ENCODE results near the gene C20orf202.
A peak's percentile ranks its signal among the peaks of the same experiment; 100 is the strongest.

The C20orf202 gene

GRCh38 chr20:1184638-1185315 lies 18.5 kb upstream of the C20orf202 start, which contains the start of gene TMEM74B:
TMEM74B (minus strand) TSS chr20:1184981; CDS start chr20:1183801, 1,180 bp downstream.
- DNase-seq (ENCODE audit: low read depth in 2 of 2): no peak

GRCh38 chr20:1185316-1185741 lies 17.9 kb upstream of the C20orf202 start:
- DNase-seq (ENCODE audit: low read depth in 2 of 2): no peak

GRCh38 chr20:1185790-1186334 lies 17.4 kb upstream of the C20orf202 start:
- peak; percentile 27 to 49 for DNase-seq (ENCODE audit: low read depth in 2 of 2)

- DNase-seq (ENCODE audit: low read depth in 2 of 2): no peak
Observed at GRCh38 chr20:1186367-1186991, 16.8 kb upstream of the C20orf202 start.

GRCh38 chr20:1187605-1188171 lies 15.6 kb upstream of the C20orf202 start:
- no peak for DNase-seq (ENCODE audit: low read depth in 2 of 2)

GRCh38 chr20:1188347-1188746 lies 14.9 kb upstream of the C20orf202 start:
- no peak for DNase-seq (ENCODE audit: low read depth in 2 of 2)

GRCh38 chr20:1189827-1190226 lies 13.4 kb upstream of the C20orf202 start:
- no peak for DNase-seq (ENCODE audit: low read depth in 2 of 2)

GRCh38 chr20:1190847-1191246 lies 12.4 kb upstream of the C20orf202 start:
- DNase-seq (ENCODE audit: low read depth in 2 of 2): no peak

GRCh38 chr20:1191299-1191698 lies 12.0 kb upstream of the C20orf202 start:
- DNase-seq (ENCODE audit: low read depth in 2 of 2): no peak

- no peak for DNase-seq (ENCODE audit: low read depth in 2 of 2)
Observed at GRCh38 chr20:1195226-1195625, 8.0 kb upstream of the C20orf202 start.

- DNase-seq (ENCODE audit: low read depth in 2 of 2): no peak
Observed at GRCh38 chr20:1196634-1197033, 6.6 kb upstream of the C20orf202 start.

GRCh38 chr20:1197801-1198200 lies 5.5 kb upstream of the C20orf202 start:
- no peak for DNase-seq (ENCODE audit: low read depth in 2 of 2)

GRCh38 chr20:1198751-1199150 lies 4.5 kb upstream of the C20orf202 start:
- no peak for DNase-seq (ENCODE audit: low read depth in 2 of 2)

- no peak for DNase-seq (ENCODE audit: low read depth in 2 of 2)
Observed at GRCh38 chr20:1199212-1199873, 3.9 kb upstream of the C20orf202 start.

- no peak for DNase-seq (ENCODE audit: low read depth in 2 of 2)
Observed at GRCh38 chr20:1199964-1200363, 3.3 kb upstream of the C20orf202 start.

- DNase-seq (ENCODE audit: low read depth in 2 of 2): no peak
Observed at GRCh38 chr20:1203630-1204029, 376 bp downstream of the C20orf202 start.

- no peak for DNase-seq (ENCODE audit: low read depth in 2 of 2)
Observed at GRCh38 chr20:1204113-1204512, 859 bp downstream of the C20orf202 start.

- DNase-seq (ENCODE audit: low read depth in 2 of 2): no peak
Observed at GRCh38 chr20:1204576-1204975, 1.3 kb downstream of the C20orf202 start.

GRCh38 chr20:1205802-1206201 lies 2.5 kb downstream of the C20orf202 start:
- DNase-seq (ENCODE audit: low read depth in 2 of 2): no peak

GRCh38 chr20:1206366-1207148 lies 3.3 kb downstream of the C20orf202 start:
- no peak for DNase-seq (ENCODE audit: low read depth in 2 of 2)

GRCh38 chr20:1207293-1207878 lies 4.1 kb downstream of the C20orf202 start:
- DNase-seq (ENCODE audit: low read depth in 2 of 2): no peak
